Middle frontal gyrus (tissue), 1 donor: ENCODE measurements around the gene CDON.

Experiments used
- DNase-seq: peaks from one replicate; pipeline ENCODE4 v3.0.0-alpha.2; 2015; ENCODE audit warnings: low spot score; ENCODE audit errors: extremely low spot score

CDON gene, protein sequence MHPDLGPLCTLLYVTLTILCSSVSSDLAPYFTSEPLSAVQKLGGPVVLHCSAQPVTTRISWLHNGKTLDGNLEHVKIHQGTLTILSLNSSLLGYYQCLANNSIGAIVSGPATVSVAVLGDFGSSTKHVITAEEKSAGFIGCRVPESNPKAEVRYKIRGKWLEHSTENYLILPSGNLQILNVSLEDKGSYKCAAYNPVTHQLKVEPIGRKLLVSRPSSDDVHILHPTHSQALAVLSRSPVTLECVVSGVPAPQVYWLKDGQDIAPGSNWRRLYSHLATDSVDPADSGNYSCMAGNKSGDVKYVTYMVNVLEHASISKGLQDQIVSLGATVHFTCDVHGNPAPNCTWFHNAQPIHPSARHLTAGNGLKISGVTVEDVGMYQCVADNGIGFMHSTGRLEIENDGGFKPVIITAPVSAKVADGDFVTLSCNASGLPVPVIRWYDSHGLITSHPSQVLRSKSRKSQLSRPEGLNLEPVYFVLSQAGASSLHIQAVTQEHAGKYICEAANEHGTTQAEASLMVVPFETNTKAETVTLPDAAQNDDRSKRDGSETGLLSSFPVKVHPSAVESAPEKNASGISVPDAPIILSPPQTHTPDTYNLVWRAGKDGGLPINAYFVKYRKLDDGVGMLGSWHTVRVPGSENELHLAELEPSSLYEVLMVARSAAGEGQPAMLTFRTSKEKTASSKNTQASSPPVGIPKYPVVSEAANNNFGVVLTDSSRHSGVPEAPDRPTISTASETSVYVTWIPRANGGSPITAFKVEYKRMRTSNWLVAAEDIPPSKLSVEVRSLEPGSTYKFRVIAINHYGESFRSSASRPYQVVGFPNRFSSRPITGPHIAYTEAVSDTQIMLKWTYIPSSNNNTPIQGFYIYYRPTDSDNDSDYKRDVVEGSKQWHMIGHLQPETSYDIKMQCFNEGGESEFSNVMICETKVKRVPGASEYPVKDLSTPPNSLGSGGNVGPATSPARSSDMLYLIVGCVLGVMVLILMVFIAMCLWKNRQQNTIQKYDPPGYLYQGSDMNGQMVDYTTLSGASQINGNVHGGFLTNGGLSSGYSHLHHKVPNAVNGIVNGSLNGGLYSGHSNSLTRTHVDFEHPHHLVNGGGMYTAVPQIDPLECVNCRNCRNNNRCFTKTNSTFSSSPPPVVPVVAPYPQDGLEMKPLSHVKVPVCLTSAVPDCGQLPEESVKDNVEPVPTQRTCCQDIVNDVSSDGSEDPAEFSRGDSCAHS (N-terminal part only)

DNA sequence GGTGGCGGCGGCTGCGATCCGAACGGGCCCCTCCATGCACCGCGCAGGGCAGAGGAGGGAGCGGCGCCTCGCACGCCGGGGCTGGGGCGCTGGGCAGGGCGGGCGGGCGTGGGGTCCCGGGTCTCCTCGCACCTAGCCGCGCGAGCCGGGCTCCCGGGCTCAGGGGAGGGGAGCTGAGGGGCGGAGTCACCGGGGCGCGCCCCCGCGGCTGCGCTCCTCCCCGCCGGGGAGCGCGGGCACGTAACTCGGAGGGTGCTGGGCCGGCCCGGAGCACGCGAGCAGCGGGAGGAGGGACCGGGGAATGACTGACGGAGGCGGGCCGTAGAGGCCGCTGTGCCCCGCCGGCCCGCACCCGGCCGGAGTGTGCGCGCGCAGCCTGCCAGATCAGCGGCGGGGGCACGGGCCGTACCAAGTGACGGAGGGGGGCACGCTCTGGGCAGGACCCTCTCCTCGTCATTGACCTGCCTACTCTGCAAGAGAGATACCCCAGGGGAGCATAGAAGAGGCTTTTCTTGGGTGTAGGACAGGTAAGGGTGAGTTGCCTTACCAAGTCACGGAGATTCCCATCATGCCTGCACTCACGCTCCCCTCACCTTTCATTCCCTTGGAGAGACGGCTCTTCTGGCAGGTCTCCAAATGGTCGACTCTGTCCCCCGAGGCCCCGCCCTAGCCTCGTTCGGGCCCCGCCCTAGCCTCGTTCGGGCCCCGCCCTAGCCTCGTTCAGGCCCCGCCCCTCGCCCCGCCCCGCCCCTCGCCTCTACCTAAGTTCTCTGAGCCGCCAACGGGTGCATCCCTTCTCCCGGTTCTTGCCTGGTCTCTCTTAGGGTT is at the start of gene CDON:
TSS of gene CDON (minus strand) at position 188 of the 828 bp plus-strand sequence. CDS start 39,390 bp downstream, outside the sequence.
- peak; percentile 82 for DNase-seq

DNA sequence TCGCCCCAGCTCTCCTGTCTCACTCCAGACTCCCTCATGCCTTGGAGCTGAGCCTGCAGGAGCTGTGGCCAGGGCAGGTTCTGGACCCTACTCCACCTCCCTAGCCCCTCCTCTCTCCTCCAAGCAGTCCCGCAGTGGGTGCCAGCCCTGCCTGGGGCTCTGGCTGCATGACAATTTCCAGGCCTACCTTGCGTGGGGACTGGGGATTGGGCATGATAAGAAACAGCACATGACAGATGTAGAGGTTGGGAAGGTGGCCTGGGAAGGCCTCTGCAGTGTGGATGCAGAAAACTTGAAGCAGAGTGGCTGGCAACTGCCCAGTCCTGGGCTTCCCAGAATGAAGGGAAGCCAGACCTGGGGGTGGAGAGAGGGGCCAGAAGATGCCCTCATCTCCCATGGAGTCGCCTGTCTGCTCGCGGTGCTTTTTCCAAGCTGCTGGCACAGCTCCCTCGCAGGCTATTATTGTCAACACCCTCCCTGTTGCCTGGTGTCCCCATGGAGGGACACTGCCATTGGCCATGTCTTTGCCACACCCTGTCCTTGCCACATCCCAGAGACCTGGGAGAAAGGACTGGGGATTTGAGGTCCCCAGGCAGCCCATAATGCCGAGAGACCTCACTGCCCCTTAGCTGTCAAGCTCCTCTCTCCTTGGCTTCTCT is 48.9 kb upstream of the CDON start:
- no peak for DNase-seq

DNA sequence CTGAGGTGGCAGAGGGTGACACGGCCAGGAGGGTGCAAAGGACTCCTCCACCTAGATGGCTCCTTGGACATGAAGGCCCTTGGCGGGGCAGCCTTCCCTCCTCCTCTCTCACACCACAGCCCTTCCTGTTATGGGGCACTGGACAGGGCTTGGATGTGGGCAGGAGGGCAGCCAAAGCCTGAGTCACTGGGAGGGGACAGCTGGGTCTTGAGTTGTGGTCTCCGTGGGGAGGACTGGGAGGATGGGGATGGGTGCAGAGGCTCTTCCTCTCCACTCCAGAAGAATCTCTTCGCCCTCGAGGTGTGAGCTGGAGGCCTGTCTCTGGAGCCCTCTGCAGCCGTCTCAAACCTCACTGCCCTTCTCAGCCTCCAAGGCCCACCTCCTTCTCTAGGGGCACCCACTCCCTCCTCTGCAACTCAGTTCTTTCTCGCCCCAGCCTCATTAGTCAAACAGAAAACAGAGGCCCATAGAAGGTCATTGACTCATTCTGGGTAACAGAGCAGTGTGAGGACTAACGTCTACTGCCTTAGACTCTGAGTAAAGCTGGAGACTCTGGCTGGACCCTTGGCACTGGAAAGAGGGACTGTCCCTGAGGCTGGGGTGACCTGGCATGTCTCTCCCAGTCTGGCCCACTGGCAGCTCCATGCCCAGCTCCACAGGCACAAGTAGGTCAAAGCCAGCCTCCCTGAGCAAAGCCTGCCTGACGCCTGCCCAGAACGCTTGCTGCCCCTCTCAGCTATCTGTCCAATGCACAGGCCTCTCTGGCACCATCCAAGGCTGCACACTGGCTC is 47.5 kb upstream of the CDON start:
- no peak for DNase-seq

DNA sequence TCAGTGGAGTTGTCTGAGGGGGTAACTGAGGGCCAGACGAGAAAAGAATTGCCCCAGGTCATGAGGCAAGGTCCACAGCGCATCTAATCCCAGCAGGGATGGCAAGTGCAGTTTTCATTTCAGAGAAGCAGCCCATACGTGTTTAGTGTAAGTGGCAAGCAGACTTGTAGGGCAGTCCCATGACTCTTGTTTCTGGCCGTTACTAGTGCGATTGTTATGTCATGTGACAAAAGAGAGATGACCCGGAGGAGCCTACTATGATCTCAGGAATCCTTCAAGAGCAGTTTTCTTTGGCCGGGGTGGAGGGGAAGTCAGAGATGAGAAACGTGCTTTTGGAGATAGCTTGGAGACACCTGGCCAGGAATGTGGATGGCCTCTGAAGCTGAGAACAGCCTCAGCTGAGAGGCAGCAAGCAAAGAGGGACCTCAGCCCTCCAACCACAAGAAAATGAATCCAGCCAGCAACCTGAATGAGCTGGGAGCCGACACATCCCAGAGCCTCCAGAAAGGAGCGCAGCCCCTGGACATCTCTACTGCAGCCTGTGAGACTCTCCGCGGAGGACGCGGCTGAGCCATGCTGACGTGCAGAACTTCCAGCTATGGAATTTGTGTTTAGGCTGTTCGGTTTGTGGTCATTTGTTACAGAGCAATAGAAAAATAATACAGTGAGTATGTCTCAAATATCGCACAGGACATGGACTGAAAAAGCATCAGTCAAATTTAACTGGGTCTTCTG is 44.1 kb upstream of the CDON start:
- no peak for DNase-seq

DNA sequence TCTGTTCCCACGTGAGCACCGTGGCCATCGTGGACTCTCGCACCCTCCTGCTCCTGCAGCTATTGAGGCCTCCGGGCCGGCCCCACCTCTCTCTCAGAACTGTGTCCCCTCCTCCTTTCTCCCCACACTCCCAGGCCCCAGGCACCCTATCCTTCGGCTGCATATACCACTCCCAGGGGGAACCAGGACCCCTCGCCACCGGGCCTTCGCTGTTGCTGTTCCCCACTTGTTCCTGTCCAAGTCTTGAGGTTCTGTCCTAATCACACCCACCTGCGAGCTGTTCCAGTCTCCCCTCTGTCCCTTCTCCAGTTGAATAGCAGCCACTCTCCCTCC is 43.0 kb upstream of the CDON start:
- DNase-seq: no peak

DNA sequence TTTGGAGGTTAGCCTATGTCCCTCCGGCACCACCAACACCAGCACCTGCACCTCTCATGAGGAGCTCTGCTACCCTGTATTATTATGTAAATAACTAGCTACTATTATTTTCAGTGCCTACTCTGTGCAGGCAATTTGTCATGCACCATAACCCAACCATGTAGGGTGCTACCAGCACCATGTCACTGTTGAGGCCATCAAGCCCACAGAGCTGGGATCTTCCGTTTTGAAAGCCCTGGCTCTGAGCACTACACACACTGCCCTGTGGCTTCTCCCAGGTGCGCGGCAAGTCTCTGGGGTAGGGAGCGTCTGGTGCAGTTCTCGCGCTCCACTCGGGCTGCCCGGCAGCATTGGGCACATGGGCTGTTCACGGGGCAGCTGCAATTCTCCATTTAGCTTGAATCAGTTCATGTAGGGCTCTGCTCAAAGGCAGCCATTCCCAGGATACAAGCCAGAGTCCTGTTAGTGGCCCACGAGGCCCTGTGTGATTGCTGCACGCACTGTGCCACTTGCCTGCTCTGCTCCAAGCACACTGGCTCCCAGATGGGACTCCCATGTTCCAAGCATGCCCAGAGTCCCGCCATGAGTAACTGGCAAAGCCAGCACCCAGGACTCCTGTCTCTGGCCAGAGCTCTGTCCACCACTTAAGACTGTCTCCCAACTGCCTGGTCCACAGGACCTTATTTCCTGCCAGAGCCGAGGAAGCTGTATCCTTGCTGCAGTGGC is 42.5 kb upstream of the CDON start:
- no peak for DNase-seq

DNA sequence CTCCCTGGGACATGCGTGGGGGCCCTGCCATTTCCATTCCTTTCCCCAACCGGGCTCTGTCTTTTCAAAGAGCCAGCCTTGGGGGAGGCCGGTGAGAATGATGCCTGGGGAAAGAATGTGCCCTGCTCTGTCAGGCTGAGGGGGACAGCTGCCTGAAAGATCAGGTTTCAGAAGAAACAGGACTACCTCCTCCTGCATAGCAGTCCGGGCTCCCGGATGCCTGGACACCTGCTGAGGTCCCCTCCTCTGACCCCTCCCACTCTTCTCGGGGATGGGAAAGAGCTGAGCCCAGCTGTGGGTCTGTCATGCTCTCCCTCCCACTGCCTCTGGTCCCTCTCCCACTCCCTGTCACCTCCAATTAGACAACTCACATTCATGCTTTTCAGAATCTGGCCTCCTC is 41.8 kb upstream of the CDON start:
- no peak for DNase-seq

DNA sequence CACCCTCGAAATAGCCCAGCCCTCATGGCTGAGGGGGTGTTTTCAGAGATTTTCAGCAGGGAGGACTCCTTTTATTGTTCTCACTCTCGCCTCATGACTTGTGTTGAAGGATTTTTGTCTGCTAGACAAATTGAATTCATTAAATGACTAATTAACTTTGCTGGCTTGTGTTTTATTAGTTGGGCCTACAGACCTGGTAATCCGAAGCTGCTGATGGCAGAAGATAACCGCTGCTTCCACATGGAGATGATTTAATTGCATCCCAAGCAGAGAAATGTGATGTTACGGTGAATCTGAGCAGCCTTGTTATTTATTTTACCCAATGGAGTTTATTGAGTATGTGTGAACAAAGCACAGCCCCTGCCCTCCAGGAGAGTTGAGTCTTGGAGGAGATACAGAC is 40.5 kb upstream of the CDON start:
- no peak for DNase-seq

DNA sequence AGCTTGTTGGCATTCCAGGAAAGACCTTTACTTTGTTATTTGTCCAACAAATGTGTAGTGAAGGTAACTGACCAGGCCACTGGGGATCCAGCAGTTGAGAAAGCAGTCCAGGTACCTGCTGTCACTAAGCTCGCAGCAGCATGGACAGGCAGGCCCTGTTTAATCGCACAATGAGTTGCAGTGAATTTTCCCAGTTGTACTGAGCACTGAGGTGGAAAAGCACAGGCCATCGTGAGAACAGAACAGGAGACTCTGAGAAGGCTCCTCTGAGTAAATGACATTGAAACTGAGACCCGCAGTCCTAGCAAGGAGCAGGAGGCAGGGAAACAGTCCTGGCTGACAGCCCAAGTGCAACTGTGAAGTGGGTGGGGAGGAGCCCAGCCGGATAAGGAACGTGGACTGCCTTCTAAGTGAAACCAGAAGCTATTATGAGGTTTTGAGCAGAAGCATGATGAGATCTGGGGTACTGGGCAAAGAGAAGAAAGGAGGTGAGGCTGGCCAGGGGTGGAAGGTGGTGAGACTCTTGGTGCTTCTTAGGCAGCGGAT is 39.8 kb upstream of the CDON start:
- no peak for DNase-seq

DNA sequence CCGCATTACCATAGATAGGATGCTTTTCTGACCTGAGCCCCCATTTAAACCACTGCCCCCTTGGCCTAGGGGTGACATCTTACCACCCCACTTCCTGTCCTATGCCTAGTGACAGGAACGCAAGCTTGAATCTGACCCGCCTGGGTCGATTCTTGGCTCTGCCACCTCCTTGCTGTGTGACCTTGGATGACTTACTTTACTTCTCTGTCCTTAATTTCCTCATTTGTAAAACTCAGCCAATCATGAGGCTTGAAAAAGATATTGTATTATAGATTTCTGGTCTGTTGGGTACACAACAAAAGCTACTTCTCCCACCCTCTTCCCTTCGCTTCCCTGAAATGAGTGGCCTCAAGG is 39.2 kb upstream of the CDON start:
- no peak for DNase-seq

DNA sequence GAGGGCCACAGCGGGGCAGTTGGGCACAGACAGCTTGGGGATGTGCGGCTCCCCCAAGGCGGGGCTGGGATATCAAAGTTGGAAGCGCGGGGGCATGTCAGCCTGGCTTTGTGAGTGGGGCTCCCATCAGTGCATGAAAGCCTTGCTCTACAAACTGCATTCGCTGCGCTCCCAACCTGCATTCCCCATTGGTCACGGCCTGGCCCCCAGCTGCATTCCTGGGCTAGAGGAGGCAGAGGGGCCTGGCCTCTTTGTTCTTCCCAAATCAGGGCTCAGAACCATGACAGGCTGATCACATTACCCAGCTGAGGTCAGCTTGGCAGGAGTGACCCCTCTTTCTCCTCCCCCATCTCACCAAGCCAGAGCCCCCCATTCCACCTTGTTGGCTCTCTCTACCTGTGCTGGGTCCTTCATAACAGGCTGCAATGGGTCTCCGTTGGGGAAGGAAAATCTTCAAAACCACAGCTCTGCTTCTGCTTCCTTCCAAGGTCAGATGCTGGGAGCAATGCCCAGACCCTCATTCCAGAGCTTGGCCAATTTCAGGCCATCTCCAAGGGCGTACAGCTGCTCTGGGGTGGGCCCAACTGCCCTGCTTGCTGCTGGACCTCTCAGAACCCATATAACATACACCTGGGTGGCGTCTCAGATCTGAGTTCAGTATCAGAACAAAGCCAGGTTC is 38.7 kb upstream of the CDON start:
- DNase-seq: no peak

DNA sequence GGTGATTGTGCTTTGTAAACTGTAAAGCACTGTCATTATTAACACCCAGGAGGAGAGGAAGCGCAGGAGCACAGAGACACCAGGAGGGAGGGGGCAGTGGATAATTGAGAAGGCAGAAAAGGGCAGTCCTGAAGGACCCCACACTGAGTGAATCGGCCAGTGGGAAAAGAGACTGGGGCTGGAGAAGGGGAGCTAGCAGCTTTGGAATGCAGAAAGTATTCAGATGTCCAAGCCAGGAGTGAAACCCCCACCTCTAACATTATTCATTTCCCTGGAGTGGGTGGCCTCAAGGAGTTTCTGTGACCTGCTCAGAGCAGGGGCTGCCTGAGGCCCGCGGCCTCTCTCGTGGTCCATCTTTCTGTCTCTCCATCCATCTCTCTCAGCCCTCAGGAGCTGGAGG is 38.0 kb upstream of the CDON start:
- no peak for DNase-seq

DNA sequence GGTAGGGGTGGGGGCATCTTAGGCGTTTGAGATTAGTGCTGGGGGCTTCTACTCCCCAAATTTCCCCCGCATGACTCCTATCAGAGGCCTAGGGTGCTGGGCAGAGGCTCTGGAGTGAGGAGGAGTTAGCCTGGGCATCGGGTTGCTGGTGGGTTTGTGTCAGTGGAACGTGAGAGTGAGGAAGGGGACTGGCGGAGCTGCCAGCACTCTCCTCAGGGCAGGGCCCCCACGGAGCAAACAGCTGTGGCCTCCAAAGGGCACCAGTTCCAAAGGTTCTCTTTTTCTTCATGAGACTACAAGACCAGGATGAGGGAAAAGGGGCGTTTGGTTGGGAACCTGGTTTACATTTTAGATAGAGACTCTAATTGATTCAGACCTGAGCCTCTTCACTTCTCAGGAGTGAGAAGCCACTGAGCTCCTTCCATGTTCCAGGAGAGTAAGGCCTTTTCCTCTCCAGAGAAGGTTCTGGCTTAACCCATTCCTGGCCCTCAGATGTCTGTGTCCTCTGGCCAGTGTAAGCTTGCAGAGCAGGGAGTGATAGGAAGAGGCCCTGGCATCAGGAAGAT is 35.6 kb upstream of the CDON start:
- no peak for DNase-seq

DNA sequence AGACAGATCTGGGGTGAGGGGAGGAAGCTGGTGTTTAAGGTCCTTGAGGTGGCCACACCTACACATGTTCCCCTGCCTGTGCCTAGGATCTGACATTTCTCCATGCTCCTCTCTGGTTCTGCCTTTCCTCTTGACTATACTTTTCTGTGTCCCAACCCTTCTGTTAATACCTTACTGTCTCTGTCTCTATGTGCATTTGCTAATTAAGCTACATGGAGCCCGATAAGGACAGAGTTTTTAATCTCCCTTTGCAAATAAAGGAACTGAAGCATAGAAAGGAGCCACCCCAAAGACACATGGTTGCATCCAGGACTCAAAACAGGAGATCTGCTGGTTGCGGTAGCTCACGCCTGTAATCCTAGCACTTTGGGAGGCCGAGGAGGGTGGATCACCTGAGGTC is 33.1 kb upstream of the CDON start:
- no peak for DNase-seq

DNA sequence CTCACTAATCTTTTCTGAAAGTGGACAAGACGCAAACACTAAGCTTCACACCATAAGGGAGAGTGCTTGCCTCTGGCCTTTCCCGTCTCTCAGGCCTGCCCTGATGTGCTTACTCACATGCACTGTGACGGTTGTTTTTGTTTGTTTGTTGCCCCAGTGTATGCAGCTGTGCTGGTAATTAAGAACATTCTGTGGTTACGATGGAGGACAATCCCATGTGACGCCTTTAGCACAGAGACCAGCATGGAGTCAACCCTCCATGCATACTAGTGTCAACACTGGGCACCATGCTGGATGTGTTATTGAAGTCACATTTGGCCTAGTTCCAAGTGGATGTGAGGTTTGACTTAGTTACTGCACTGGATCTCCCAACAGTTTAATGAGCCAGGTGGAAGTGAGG is 27.8 kb upstream of the CDON start:
- no peak for DNase-seq

DNA sequence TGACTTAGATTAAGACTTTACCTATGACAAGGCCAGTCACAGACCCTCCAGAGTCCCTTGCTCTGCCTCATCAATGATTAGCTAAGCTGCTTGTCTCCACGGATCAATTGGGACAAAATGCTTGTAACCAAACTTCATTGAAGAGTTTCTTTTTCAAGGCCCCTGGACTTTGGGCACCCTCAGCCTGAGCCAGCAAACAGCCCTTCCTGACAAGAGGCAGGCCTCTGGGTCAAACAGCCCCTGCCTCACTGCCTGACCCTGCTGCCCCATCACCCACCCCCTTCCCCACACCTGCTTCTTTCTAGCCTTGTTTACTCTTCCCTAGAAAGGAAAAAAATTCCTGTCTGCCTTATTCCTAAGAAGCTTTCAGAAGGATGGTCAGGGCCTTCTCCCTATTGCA is 26.3 kb upstream of the CDON start:
- DNase-seq: no peak

DNA sequence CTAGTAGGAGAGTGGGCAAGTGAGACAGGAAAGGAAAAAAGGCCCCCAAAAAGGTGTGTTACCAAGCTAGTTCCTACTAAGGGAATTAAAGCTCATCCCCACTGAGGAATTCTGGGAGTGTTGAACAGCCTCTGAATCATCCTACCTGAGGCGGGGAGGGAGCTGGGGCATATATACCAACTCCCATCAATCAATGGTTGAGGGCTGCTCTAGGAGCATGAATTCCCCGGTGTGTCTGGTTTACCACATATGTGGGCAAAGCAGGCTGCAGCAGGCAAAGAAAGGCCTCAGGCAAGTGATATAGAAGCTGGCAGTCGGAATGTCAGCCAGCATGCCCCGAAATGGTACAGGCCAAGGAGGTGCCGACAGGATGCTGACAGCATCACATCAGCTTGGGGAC is 23.6 kb upstream of the CDON start:
- no peak for DNase-seq

DNA sequence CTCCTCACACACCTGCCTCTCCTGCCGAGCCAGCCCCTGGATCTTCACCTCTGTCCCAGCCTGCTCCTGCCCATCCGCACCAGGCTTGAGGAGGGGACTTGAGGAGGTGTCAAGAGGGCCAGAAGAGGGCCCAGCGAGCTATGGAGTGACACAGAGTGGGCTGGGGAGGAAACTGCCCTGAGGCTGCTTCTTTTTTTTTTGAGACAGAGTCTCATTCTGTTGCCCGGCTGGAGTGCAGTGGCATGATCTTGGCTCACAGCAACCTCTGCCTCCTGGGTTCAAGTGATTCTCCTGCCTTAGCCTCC is 21.9 kb upstream of the CDON start:
- no peak for DNase-seq
